ENCODE results near the gene FCER2.
"Not testable (repeated sequence)": the region's sequence is repeated elsewhere in the genome, so short reads cannot be mapped to it uniquely, and the experiment has no call there.

The FCER2 gene

GRCh38 chr19:7645163-7645562 lies 56.8 kb downstream of the FCER2 start:
- no peak for DNase-seq

DNA sequence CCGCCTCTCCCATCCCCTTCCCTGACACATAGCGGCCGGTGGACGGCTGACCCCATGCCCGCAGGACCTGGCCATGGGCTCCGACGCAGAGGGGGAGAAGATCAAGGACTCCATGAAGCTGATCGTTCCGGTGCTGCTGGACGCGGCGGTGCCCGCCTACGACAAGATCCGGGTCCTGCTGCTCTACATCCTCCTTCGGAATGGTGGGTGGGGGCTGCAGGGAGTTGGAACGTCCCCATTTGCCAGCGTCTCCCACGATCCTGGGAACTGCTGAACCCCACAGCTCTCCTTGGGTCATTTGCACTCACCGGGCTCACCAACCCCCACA lies 57.4 kb downstream of the FCER2 start:
- DNase-seq, result no peak

- DNase-seq, result not testable (repeated sequence)
Measured at GRCh38 chr19:7643629-7644549, 58.0 kb downstream of the FCER2 start.

GRCh38 chr19:7643031-7643415 lies 58.9 kb downstream of the FCER2 start:
- no peak for DNase-seq

GRCh38 chr19:7642295-7643030 lies 59.5 kb downstream of the FCER2 start:
- DNase-seq, result no peak

DNA sequence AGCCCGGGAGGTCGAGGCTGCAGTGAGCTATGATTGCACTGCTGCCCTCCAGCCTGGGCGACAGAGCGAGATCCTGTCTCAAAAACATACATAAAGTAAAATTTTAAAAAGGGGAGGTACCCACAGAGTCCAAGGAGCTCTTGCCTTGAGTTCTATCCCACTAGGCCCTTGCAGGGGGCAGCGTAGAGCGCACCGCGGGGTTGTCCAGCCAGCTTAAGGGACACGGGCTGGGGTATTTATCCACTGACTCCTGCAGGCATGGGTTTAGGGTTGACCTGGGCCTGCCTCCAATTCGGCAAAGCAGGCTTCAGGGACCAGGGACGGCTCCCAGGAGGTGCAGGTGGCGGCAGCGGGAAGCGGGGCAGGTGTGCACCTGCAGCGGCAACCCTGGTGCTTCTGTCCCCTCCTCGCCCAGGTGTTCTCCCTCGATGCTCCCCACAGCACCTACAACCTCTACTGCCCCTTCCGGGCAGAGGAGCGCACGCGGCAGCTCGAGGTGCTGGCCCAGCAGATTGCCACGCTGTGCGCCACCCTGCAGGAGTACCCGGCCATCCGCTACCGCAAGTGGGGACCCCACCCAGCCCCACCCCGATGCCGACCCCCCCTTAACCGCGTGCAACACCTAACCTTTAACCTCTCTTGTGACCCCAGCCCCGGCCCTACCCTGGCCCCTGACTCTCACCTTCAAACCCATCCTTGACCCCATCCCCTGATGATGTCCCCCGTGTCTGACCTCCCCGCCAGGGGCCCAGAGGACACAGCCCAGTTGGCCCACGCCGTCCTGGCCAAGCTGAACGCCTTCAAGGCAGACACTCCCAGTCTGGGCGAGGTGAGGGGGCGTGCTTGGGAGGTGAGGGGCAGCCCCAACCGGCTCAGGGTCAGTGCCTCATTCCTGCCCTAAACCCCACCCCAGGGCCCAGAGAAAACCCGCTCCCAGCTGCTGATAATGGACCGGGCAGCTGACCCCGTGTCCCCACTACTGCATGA lies 60.3 kb downstream of the FCER2 start:
- DNase-seq, result no peak

- no peak for DNase-seq
Measured at GRCh38 chr19:7640803-7641202, 61.1 kb downstream of the FCER2 start.

GRCh38 chr19:7639863-7640348 lies 62.0 kb downstream of the FCER2 start:
- no peak for DNase-seq

DNA sequence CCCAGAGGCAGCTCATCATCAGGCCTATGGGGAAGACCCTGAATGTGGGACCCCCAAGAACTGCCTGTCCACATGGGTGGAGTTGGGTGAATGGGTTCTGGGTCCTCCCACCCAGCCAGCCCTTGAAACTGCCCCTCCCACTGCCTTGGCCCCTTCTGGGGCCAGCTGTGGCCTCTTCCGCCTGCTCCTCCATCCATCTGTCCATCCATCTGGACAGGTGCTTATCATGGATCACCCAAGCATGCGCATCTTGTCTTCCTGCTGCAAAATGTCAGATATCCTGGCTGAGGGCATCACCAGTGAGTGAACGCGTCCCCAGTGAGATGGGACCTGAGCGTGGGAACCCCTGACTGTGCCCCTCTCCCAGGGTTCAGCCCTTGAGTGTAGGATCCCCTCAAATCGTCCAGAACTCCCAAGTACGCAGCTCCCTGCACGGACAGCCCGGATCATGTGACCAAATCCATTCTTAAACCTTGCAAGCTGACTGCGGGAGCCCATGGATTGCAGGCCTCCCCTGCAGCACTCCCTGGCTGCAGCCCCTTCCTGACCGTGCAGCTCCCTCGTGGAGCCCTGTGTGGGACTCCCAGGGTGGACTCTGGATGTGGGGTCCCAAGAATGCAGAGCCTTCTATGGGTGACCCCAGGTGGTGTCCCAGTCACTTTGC lies 63.0 kb downstream of the FCER2 start:
- DNase-seq, result no peak
